ENCODE measurements around the gene UBL4A.

UBL4A gene

DNA sequence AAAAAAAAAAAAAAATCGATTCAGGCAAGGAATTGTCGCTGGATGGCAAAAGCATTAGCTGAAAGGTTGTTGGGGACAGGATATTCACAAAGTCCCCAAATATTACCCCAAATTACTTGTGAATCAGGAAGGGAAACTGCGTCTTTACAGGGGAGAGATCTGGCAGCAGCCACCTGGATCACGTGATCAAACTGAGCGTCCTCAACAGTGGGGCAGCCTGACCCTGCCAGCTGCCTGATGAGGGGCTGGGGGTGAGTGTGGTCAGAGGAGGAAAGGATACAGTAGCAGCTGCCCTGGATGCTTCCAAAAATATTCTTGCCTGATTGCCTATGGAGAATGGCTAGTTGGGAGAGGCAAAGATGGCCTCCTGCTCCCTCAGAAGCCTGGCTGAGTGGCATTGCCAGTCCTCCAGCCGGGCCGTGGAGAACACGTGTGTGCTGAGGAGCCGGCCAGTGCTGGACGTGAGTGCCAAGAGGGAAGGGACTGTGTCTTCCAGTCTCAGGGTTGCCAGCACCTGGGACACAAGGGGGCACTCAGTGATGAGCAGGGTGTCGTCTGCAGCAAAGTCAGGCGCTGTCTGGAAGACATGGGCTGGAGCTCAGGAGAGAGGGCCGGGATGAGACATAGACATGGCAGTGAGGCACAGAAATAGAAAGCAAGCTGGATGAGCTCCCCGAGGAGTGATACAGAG is 4.4 kb downstream of the UBL4A start:
- no peak for DNase-seq (ENCODE audit: low read depth)

DNA sequence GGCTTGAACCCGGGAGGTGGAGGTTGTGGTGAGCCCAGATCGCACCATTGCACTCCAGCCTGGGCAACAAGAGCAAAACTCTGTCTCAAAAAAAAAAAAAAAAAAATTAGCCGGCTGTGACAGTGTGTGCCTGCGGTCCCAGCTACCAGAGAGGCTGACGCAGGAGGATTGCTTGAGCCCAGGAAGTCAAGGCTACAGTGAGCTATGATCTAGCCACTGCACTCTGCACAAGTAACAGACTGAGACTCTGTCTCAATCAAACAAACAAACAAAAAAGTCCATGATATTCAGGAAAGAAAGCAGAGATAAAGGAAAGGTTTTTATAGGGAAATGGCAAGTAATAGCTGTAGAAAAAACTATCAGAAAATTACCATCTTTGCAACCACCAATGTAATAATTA is 5.2 kb downstream of the UBL4A start:
- no peak for DNase-seq (ENCODE audit: low read depth)

DNA sequence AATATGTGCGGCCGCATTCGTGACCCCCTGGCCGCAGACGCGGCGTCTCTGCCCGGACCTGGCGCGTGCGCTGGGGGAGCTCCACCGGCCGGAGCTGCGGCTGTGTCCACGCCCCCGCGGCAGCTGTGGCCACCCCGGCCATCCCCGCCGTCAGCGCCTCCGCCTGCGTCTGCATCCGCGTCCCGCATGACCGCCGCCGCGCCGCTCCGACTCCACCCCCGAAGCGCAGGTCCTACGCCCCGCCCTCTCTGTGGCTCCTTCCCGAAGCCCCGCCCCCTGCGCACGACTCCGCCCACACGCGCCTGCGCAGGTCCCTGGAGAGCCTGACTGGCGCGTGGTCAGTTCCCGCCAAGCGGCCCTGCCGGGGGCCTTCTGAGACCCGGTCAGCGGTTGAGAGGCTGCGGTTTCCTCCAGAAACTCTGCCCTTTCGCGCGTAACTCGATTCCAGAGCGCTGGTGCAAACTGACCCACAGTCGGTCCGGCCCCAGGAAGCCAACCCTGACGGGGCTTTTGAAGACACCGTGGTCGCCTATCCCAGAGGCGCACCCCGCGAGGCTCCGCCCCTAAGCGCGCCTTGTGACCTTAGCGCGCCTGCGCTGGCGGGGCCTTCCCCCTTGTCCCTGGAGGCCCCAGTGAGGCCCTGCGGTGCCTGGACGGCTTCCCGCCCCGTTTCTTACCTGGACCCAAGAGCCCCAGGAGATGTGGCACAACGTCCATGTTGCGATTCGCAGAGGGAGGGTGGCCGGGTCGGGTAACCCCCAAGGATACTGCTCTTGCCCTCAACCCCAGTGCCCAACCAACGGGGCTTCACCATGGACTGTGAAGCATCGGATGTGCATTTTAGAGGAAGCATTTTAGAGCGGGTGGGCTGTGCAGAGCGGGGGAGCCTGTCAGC is 7.4 kb downstream of the UBL4A start, which contains the start of gene LAGE3:
TSS of gene LAGE3 (minus strand) at position 554 of the 895 bp plus-strand sequence. CDS start at position 188, 366 bp downstream.
- peak; percentile 75 for DNase-seq (ENCODE audit: low read depth)

GRCh38 chrX:154477891-154478477 is 8.4 kb downstream of the UBL4A start:
- DNase-seq (ENCODE audit: low read depth), result no peak

GRCh38 chrX:154476821-154477220 is 9.6 kb downstream of the UBL4A start:
- no peak for DNase-seq (ENCODE audit: low read depth)

DNA sequence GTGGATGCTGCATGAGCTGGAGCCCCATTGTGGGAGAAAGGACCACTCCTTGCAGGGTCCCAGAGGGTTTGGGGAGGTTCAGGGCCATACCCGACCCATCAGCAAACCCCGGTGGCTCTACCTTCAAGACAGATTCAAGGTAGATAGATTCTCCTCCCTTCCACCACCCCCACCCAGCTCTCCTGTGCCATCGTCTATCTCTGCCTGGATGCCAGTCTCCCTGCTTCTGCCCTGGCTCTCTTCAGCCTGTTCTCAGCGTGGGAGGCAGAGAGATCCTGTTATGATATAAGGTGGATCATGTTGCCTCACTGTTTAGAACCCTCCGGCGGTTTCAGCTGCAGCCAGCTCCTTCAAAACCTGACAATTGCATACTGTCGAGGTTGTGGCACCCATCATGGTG is 12.7 kb downstream of the UBL4A start:
- DNase-seq (ENCODE audit: low read depth), result no peak

GRCh38 chrX:154472685-154473632 is 13.5 kb downstream of the UBL4A start:
- no peak for DNase-seq (ENCODE audit: low read depth)

- DNase-seq (ENCODE audit: low read depth), result no peak
Measured at GRCh38 chrX:154471839-154472684, 14.4 kb downstream of the UBL4A start.

- no peak for DNase-seq (ENCODE audit: low read depth)
Measured at GRCh38 chrX:154470914-154471568, 15.4 kb downstream of the UBL4A start.

DNA sequence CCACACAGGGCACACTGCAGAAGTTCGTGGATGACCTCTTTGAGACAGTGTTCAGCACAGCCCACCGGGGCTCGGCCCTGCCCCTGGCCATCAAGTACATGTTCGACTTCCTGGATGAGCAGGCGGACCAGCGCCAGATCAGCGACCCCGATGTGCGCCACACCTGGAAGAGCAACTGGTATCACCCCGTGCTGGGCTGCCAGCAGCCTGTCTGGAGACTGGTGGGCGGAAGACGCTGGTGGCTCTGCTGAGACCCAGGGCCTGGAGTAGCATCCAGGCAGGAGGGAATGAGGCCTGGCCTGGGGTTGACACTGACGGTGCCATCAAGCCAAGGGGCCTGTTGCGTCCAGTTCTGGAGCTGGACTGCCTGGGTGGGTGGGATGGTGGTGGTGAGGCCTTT is 16.0 kb downstream of the UBL4A start:
- DNase-seq (ENCODE audit: low read depth), result no peak

DNA sequence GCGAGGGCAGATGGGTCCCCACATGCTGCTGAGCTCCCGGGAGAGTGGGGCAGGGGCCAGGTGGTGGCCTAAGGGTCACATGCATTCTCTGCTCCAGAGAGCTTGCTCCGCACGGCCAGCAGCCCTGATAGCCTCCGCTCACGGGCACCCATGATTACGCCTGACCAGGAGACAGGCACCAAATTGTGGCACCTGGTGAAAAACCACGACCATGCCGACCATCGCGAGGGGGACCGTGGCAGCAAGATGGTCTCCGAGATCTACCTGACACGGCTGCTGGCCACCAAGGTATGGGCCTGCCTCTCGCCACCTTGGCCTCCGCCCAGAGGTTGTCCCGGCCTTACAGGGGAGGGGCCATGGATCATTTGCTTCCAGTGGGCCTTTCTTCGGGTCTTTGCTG is 16.5 kb downstream of the UBL4A start:
- no peak for DNase-seq (ENCODE audit: low read depth)

GRCh38 chrX:154469114-154469513 is 17.3 kb downstream of the UBL4A start:
- no peak for DNase-seq (ENCODE audit: low read depth)

GRCh38 chrX:154468217-154468616 is 18.2 kb downstream of the UBL4A start:
- DNase-seq (ENCODE audit: low read depth), result no peak

DNA sequence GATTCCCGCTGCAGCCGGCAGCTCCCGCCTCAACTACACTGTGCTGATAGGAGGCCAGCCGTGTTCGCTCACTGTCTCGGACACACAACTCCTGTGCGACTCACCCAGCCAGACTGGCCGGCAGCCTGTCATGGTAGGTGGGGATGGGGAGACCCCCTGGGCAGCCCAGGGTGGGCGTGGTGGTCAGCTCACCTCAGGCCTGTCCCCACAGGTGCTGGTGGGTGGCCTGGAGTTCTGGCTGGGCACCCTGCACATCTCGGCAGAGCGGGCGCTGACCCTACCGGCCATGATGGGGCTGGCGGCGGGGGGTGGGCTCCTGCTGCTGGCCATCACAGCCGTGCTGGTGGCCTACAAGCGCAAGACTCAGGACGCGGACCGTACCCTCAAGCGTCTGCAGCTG is 18.9 kb downstream of the UBL4A start:
- DNase-seq (ENCODE audit: low read depth), result no peak

DNA sequence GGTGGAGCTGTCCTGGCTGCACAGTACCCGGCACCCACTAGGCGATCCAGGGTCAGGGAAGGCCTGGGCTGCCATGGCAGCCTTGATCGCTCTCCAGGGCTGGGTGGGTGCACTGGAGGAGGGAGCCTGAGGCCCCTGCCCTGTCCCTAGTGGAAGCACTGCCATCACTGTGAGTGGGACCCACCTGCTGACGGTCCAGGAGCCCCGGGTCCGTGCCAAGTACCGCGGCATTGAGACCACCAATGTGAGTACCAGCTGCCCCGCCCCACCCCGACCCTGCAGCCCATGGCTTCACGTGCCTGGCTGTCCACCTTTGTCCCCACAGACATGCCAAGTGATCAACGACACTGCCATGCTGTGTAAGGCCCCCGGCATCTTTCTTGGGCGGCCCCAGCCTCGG is 19.5 kb downstream of the UBL4A start:
- DNase-seq (ENCODE audit: low read depth), result no peak

GRCh38 chrX:154466036-154466435 is 20.4 kb downstream of the UBL4A start:
- no peak for DNase-seq (ENCODE audit: low read depth)

DNA sequence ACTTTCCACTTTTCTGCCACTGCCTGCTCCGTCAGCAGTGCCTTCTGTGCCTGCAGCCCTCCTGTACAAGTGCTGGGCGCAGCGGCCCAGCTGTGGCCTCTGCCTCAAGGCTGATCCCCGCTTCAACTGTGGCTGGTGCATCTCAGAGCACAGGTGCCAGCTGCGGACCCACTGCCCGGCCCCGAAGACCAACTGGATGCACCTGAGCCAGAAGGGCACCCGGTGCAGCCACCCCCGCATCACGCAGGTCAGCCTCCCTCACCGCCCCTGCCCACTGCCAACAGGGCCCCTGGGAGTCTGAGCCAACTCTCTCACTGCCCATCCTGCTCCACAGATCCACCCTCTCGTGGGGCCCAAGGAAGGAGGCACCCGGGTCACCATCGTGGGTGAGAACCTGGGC is 20.8 kb downstream of the UBL4A start:
- DNase-seq (ENCODE audit: low read depth), result no peak

- DNase-seq (ENCODE audit: low read depth), result no peak
Measured at GRCh38 chrX:154464806-154465365, 21.5 kb downstream of the UBL4A start.

DNA sequence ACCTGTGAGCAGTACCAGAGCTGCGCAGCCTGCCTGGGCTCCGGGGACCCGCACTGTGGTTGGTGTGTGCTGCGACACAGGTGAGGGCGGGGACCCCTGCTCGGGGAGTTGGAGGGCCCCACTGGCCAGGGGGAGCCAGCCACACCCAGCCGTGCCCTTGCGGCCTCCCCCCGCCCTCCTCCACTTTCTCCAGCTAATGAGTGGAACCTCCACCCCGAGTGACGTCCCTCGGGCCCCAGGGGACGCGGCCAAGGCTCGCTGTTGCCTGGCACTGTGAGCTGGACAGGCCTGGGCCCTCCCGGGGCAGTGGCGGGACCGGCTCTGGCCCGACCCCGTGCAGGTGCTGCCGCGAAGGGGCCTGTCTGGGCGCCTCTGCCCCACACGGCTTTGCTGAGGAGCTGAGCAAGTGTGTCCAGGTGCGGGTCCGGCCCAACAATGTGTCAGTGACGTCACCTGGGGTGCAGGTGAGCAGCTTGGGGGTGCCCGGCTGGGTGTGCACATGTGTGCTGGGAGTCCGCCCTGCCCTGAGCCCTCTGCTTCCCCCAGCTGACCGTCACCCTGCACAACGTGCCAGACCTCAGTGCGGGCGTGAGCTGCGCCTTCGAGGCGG is 22.7 kb downstream of the UBL4A start:
- DNase-seq (ENCODE audit: low read depth), result no peak

- no peak for DNase-seq (ENCODE audit: low read depth)
Measured at GRCh38 chrX:154462396-154462795, 24.0 kb downstream of the UBL4A start.
